ENCODE measurements around the gene PEAK3.

PEAK3 gene

GRCh38 chr19:2236314-2237050 is 45.5 kb downstream of the PEAK3 start, which contains the start of the genes PLEKHJ1 and SF3A2:
PLEKHJ1 (minus strand) TSS chr19:2236329; CDS start chr19:2236248, 81 bp downstream.
SF3A2 (plus strand) TSS chr19:2236824; CDS start chr19:2243419, 6,595 bp downstream.
- peak; percentile 92 for DNase-seq (ENCODE audit: low read depth)

GRCh38 chr19:2236064-2236313 is 46.0 kb downstream of the PEAK3 start:
- no peak for DNase-seq (ENCODE audit: low read depth)

- DNase-seq (ENCODE audit: low read depth), result no peak
These were observed 46.5 kb downstream of the PEAK3 start for GRCh38 chr19:2235381-2236063.

GRCh38 chr19:2234996-2235380 is 47.0 kb downstream of the PEAK3 start:
- no peak for DNase-seq (ENCODE audit: low read depth)

- no peak for DNase-seq (ENCODE audit: low read depth)
These were observed 48.2 kb downstream of the PEAK3 start for GRCh38 chr19:2233601-2234280.

- no peak for DNase-seq (ENCODE audit: low read depth)
These were observed 49.5 kb downstream of the PEAK3 start for GRCh38 chr19:2232286-2233151.

- DNase-seq (ENCODE audit: low read depth), result no peak
These were observed 50.3 kb downstream of the PEAK3 start for GRCh38 chr19:2231621-2232221.

- no peak for DNase-seq (ENCODE audit: low read depth)
These were observed 51.0 kb downstream of the PEAK3 start for GRCh38 chr19:2230807-2231533.

GRCh38 chr19:2230033-2230531 is 51.9 kb downstream of the PEAK3 start:
- no peak for DNase-seq (ENCODE audit: low read depth)

- no peak for DNase-seq (ENCODE audit: low read depth)
These were observed 52.6 kb downstream of the PEAK3 start for GRCh38 chr19:2229103-2230032.

- no peak for DNase-seq (ENCODE audit: low read depth)
These were observed 53.6 kb downstream of the PEAK3 start for GRCh38 chr19:2228157-2229030.

GRCh38 chr19:2227415-2228156 is 54.4 kb downstream of the PEAK3 start:
- DNase-seq (ENCODE audit: low read depth), result no peak

- no peak for DNase-seq (ENCODE audit: low read depth)
These were observed 55.1 kb downstream of the PEAK3 start for GRCh38 chr19:2226840-2227360.

- DNase-seq (ENCODE audit: low read depth), result no peak
These were observed 55.7 kb downstream of the PEAK3 start for GRCh38 chr19:2226051-2226839.

- no peak for DNase-seq (ENCODE audit: low read depth)
These were observed 56.4 kb downstream of the PEAK3 start for GRCh38 chr19:2225415-2226050.

GRCh38 chr19:2224754-2225349 is 57.1 kb downstream of the PEAK3 start:
- DNase-seq (ENCODE audit: low read depth), result no peak
